NCI-H82 (cell line): ENCODE measurements around the gene LSG1.

Source experiments
- DNase-seq: peaks from one replicate; lab custom pipeline; 2025; lab: John Stamatoyannopoulos, UW

Gene LSG1

GRCh38 chr3:194671900-194672808, at the start of gene LSG1:
LSG1 (minus strand) TSS chr3:194672191; CDS start chr3:194672162, 29 bp downstream.
- DNase-seq: peak; percentile 98

GRCh38 chr3:194720048-194720447, 48.1 kb upstream of the LSG1 start:
- no peak for DNase-seq

DNA sequence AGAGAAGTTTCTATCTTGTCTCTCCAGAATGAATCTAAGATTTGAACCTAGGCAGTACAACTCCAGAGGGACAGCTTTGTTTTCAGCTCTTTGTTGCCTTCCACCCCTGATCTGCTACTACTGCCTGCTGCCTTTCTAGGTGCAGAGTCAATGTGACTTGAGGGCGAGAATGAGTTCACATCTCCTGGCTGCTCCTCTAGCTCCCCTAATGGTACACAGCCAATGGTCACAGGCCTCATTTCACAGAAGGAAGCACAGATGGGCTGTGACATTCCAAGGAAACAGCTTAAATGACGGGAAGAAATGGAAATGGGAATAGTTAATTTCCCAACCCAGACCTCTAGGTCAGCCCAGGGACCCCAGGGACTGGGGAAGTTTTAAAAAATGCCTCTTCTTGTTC, 46.1 kb upstream of the LSG1 start:
- no peak for DNase-seq

- no peak for DNase-seq
Measured at GRCh38 chr3:194715022-194715800, 43.2 kb upstream of the LSG1 start.

DNA sequence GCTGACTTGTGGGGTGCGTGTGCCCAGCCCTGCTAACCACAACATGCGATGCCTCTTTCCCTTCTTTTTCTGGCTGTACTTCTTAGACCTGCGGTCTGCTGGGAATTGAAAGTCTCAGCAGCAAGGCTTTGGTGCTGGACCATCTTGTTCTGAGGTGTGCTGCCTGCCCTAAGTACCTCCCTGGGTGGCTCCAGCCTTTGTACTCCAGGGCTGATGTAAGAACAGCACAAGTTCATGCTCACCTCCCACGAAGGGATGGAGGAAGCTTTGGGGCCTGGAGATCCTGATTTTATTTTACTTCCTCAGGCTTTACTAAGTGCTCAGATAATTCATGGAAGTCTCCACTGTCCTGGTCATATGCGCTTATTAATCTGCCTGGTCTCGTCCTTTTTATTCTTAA, 42.6 kb upstream of the LSG1 start:
- DNase-seq: no peak

DNA sequence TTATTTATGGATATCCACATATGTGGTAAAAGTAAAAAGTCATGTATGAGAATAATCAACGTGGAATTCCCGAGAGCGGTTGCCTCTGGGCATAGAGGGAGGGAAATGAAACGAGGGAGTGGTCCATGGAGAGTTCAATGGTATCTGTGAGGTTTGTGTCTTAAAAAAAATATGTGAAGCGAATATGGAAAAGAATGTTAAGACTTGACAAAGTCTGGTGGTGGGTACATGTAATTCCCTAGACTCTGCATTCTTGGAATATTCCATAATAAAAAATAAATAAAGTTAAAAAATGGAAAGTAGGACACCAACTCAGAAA, 42.1 kb upstream of the LSG1 start:
- no peak for DNase-seq

DNA sequence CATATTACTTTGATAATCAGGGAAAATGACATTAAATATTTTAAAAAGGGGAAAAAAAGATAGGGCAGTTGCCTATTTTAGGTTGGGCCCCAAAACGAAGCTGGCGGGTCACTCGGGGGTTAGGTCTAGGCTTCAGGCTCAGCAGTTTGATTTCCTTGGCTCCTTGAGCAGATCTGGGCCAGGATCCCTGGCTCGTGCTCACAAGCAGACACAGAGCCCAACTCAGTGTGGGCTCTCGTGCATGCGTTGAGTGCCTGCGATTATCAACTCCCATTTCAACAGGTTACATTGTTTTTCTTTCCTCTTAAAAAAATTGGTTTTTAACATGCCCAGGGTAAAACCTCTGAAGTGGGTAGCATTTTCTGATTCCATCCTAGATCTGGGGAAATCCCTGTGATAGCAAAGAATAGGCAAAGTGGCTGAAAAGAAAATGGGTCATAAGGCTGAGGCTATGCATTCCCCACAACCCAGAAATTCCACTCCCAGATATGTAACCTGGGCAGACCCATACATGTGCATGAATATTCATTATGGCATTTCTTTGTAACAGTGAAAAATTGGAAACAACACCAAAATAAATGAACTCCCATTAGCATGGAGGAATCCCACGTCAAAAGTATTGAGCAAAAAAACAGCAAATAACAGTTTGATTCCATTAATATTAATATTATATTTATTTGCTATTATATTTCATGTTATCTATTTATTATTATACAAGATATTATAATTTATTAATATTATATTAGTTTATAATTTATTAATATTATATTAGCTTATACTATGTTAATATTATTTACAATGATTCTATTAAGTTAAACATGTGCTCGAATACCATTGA, 41.5 kb upstream of the LSG1 start:
- no peak for DNase-seq

DNA sequence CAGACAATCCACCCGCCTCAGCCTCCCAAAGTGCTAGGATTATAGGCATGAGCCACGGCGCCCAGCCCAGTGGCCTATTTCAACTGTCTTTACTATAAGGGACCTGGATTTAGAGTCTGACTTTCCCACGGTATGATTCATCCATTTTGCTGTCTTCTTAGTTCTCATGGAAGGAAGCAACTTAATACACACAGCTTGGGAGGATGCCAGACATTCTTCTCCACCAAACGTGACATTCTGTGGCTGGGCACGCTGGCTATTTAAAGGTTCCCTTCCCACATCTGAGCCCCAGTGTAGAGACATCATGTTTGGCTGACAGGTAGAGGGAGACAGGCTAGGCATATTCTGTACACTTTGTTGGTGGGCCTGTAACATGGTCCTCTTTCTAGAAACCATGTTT, 39.9 kb upstream of the LSG1 start:
- DNase-seq: no peak

DNA sequence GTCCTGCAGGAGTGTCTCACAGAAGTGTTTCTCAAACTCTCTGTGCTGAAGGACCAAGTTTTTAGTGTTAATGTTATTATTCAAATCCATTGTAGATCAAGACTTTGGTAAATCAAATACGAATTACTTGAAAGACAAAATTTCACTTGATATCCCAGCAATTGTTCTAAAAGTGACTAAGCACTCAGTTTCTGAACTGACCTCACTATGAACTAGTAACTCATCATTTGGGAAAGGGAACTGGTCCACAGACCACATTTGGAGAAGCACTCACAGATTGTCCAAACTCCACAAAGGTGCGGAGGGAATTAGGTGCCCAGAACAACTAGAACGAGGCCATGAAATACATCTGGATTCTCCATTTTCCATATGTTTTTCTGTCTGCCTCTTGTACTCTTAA, 39.3 kb upstream of the LSG1 start:
- no peak for DNase-seq

- DNase-seq: peak; percentile 33
Measured at GRCh38 chr3:194707147-194707540, 35.2 kb upstream of the LSG1 start.

DNA sequence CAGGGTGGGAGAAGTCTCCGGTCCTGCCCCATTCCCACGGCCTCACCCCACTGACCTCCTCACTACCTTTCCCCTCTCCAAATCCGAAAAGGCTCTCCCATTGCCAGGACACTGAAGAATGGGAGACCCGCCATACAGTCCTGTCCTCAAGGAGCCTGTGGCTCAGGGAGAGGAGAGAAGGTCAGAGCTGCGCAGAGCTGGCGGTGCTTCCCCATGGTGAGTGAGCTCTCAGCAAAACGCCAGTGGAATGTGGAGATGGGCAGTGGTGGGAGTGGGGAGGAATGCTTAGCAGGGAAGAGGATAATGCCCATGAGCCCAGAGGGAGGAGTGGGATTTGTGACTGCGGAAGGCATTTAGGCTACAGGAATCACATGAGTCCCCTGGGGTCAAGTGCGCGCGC, 33.8 kb upstream of the LSG1 start:
- peak; percentile 44 for DNase-seq

DNA sequence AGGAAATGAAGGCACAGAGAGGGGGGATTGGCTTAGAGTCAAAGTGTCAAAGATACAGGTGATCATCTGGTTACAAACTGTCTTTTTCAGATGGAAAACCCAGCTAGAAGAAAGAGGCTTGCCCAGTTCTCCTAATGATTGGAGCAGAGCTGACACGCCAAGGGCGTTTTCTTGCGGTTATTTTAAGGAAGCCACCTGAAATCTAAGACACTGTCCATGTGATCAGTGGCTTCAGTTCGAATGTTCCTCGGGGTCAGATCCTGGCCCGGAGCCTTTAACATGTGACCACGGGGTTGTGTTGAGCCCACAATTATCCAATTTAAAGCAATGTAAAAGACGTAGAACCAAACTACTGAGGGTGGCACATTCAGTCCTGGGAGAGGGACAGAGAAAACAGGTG, 33.2 kb upstream of the LSG1 start:
- DNase-seq: no peak

GRCh38 chr3:194702545-194702944, 30.6 kb upstream of the LSG1 start:
- DNase-seq: peak; percentile 80

- DNase-seq: no peak
Measured at GRCh38 chr3:194696702-194697101, 24.7 kb upstream of the LSG1 start.

DNA sequence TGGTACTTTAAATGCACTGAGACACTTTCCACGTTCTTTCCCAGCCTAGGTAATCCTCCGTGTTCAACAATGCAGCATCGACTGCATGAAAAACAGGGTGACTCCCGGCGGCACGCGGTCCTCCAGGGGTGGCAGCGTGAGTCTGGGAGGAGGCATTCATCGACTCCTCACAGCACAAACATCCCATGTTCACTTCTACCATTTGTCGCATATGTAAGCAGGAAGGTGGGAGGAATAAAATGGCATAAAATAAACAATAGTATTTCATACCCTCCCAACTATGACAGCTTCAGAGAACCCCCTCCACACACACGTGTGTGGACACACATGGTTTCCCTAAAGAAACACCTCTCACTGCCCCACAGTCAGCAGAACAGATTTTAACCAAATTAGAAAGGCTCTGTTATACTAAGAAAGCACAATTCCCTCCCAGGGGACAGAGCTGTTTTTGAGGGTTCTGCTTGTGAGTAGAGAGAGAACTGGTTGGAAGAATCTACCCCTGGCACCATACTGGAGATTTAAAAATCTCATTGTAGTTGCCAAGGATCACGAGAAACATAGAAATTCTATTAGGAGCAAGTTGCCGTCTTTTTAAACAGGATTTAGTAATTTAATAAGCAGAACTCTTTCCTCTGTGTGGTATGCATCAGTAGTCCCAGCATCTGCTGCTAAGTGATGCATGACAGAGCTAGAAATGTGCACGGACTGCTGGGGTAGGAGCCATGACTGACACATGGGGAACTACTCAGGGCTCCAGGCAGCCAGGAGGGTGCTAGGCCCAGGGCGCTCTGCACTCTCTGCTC, 19.7 kb upstream of the LSG1 start:
- peak; percentile 76 for DNase-seq

GRCh38 chr3:194690501-194691372, 18.7 kb upstream of the LSG1 start:
- no peak for DNase-seq

- DNase-seq: no peak
Measured at GRCh38 chr3:194689493-194689944, 17.5 kb upstream of the LSG1 start.

GRCh38 chr3:194688946-194689345, 17.0 kb upstream of the LSG1 start:
- DNase-seq: no peak

- DNase-seq: peak; percentile 54
Measured at GRCh38 chr3:194688200-194688740, 16.3 kb upstream of the LSG1 start.

DNA sequence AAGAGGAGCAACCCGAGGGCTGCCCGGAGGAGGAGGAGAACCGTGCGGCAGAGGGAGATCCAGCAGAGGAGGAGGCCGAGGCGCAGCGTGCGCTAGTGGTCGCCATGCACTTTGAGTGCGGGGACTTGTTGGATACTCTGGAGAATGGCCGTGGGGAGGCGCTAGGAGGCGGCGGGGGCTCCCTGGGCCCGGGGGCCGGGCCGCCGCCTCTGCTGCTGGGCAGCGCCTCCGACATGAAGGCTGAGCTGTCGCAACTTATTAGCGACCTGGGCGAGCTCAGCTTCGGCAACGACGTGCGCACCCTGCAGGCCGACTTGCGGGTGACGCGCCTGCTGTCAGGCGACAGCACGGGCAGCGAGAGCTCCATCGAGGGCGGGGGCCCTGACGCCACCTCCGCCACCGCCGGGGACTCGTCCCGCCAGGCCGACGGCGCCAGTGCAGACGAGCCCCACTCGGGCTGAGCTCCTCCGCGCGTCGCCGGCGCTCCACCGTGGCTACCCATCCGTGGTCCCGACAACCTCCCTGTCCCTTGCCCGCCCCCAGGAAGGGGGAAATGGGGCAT, 15.7 kb upstream of the LSG1 start:
- DNase-seq: peak; percentile 85
